Measurements from ENCODE around the gene CD48.

CD48 gene

DNA sequence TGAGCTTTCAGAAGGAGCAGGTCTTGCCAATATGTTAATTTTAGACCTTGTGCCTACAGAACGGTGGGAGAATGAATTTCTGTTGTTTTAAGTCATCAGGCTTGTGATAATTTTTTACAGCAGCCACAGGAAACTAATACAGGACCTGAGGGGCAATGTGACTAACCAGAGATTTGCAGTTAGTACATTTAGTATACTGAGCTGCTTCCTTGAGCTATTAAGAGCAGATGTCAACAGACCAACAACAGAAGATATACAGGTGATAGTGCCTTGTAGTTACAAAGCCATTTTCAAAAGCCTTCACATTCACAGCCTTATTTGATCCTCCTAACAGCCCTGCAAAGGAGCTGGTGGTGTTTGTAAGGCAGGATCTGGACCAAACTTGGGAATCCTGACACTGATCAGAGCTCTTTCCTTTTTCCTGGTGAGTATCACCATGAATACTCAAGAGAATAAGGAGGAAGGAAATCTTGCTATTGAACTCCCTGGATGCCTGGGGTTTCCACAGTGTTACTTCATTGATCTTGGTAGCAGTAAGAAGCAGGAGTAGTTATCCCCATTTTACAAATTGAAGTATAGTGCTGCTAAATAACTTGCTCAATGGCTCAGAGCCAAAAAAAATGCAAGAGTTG lies 60.1 kb downstream of the CD48 start:
- DNase-seq = no peak

DNA sequence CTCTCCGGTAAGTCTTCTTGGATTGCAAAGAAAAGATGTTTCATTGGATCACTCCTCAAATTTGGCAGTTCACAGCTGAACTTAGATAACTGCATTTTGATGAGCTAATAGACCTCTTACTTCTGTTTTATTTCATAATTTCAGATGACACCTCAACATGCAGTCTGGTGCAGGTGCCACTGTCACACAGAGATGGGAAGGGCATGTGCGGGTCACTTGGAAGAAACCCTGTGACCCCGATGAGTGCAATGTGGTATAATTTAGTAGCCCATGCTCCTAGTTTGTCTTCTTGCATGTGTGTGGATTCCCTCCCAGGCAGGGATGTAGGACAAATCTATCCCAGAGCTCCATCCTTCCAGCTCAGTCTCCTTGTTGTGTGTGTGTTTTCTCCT lies 64.3 kb downstream of the CD48 start:
- no peak for DNase-seq

DNA sequence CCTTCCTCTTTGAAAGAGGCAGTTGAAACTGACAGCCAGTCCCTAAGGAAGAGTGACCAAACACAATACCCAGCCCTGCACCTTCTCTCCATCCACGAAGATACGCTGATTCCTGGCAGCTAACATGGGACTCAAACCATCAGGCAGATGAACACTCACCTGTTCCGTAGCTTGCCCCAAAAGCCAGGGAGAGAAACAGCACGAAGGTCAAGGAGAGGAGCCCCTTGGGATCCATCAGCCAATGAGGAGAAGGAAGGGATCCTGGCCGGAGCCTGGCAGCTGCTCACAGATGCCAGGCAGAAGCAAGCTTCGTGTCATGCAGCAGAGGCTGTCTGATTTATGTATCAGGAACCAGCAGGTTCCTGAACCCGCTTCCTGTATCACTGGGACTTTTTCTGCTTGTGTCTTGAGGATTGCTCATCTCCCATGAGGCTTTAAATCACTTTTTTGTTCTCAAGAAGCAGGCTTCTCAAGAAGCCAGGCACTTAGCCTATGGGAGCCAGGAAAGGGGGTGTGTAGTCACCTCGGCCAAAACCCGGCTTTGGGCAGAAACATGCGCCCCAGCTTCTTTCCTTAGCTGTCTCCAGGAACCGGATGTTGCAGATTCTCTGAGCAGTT lies 64.8 kb downstream of the CD48 start, which contains the start of gene SLAMF1:
TSS of gene SLAMF1 (minus strand) at position 334 of the 618 bp plus-strand sequence. CDS start at position 235, 99 bp downstream.
- peak; percentile 54 for DNase-seq

DNA sequence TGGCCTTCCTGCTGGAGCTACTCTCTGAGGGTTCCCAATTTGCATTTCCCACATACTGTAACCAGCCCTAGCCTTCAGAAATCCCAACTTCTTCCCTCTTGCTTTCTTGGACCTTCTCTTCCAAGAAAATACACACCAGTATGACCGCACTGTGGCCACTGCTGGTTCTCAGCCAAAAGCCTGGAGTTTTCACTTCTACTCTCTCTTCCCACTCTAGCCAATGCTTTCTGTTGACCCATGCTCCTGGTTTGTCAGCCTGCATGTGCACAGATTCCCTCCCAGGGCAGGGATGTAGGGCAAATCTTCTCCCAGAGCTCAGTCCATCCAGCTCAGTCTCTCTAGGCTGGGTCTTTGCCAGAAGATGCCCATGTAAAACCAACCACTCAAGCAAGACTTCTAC lies 65.4 kb downstream of the CD48 start:
- no peak for DNase-seq

DNA sequence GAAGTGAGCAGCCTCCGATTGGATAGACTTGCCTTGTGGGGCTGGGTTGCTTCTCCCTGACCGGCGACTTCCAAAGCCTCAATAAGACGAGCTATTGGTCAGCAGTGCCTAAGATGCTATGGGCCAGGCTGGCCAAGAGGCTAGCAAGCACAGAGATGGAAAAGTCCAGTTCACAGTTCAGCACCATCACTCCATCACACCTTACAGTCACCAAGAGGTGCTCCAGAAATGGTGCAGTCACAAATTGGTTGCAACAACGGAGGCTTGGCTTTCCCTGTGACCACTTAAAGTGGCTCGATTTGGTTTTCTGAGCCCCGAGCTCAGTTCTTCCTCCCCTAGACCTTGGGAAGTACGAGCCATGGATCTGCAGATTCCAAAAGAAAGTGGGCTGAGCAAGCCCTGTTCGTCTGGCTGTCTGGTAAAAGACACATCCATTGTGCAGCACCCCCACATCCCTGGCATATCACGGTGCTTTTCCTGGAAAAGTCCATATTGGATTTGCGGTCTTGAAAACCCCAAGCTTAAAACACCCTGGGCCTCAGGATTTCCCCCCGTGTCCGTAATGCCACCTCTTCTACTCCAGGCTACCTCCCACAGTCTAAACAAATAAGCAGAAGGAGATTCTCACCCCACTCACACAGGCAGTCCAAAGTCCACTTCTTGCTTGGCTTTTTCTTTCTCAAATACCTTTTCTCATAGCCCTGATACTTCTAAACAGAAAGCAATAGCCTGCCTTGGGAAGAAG lies 66.1 kb downstream of the CD48 start:
- no peak for DNase-seq

DNA sequence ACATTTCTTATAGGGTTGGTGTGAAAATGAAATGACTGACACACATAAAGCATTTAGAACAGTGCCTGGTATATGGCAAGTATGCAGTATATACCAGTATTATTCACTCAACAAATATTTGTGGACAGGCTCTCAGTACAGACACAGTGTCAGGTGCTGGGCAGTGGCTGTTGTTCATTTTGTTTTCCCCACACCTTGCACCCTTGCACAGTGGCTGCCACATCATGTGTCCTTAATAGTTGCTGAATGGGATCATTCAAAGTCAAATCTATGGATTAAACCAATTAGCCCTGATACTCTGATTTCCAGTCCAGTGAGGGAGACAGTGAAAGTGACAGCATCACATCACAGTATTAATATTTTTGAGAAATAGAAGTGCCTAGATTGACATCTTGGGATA lies 67.2 kb downstream of the CD48 start:
- no peak for DNase-seq

DNA sequence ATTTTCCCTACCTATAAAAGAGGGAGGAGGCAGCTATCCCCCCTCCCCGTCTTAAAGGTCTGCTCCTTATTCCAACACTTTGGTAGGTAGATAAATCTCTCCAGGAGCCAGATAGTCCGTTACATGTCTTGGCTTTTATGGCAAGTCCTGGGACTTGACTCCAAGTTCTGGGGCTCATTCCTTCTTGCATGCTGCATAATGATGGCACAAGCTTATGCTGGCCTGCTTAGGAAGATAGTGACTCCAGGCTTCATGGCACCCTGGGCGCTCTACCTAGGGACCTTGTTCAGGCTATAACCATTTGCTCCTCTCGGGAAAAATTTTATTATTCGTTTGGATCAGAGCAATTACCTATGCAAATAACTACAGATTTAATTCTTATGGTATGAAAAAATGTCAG lies 68.5 kb downstream of the CD48 start:
- DNase-seq = no peak

DNA sequence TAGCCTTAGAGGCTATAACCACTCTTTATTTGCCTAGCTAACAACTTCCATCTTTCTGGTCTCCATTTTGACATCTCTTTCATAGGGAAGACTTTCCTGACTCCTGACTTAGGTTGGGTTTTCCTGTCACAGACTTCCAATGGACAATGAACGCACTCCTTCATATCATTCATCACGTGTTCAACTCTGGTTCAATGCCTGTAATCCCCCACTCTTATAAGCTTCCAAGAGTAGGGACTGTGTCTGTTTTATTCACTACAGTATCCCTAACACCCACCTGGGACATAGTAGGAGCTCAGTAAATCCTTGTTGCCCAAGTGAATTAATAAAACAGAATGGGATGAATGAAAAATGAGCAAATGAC lies 69.4 kb downstream of the CD48 start:
- no peak for DNase-seq

DNA sequence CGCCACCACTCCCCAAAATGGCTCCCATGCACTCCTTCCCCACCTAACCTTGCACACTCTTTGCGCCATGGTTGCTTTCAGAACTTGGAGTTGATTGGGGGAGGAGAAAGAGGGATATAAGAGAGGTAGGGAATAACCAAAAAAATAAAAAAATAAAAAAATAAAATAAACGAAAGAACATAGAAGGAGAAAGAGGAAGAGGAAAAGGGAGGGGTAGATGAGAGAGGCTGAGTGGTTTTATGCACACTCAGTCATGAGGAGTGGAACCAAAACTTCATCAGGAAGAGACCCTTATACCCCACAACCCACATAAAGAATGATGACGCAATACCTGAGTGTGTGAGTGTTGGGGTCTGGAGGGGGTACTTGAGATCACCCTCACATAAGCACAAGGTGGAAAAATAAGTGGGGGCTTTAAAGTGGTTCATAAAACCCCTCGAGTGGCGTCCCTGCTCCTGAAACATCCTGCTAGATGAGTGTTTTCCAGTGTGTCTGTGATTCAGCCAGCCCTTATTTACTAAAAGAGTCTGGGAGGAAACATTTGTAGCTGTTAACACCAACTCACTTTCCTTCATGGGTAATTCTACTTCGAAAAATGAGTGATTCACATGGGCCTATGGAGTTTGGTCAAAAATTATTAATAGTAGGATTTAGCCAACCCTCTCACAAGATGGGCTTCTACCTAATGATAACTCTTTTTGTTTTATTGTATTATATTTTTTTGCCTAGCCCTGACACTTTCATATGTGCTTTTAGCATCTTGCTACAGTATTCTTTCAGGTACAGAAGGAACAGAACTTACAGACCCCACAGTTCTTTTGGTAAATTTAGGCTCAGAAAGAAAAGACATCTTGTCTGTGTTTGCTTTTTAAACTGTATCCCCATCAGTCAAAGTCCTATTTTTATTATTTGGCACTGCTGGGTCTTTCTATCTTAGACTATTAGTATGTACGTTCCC lies 70.0 kb downstream of the CD48 start:
- DNase-seq = no peak

DNA sequence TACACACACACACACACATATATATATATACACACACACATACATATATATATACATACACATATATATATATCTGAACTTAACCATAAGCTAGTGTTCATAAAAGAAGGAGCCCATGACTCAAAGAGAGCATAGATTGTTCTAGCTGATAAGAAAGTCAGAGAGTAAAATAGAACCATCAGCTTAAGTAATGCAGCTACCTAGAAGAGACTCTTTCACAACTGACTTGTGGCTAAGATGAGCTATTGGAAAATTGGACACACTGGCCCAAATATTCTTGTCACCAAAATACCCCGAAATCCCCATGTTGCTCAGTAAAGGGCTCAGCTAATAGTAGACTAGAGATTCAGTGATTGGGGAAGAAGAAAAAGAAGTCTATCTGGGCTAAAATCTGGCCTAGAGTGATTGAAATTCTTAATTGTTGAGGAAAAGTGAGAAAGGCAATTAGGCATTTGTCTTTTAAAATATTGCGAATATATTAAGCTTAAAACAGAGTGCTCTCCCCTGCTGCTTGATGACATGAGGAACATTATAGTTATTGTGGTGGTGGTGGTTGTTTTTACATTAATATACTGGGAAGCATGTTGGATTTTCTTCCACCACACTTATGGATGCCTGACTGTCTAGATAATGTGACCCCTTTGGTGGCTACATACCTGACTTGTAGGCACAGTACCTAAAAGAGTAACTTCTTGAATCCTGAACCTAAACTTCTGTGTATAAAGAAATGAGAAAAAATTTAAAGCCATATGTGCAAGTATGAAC lies 71.1 kb downstream of the CD48 start:
- peak; percentile 56 for DNase-seq

DNA sequence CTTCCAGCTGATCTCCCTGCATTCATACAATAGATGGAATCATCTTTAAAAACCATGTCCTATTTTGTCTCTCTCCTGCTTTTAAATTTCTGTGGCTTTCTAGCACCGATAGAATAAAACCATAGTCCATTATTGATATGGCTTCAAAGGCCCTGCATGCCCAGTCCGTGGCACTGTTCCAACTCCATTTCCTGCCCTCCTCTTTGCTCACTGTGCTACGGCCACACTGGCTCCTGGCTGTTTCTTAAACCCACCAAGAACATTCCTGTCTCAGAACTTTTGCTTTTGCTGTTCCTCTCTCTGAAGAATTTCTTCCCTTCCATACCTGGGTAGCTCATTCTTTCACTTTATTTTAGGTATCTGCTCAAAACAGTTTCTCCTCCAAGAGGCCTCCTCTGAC lies 72.0 kb downstream of the CD48 start:
- DNase-seq = no peak

DNA sequence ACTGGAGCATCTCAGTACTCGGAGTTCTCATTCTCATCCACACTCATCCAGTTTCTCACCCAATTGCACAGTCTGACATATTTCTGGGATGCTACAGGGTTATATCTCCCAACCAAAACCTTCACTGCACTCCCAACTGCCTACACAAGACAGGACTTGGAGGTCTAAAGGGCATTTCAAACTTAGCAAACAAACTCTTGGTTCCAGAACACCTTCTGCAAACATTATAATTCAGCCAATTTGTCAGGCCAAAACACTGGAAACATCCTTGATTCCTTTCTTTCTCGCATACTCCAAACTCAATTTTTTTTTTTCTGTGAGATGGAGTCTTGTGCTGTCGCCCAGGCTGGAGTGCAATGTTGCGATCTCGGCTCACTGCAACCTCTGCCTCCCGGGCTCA lies 72.7 kb downstream of the CD48 start:
- no peak for DNase-seq

DNA sequence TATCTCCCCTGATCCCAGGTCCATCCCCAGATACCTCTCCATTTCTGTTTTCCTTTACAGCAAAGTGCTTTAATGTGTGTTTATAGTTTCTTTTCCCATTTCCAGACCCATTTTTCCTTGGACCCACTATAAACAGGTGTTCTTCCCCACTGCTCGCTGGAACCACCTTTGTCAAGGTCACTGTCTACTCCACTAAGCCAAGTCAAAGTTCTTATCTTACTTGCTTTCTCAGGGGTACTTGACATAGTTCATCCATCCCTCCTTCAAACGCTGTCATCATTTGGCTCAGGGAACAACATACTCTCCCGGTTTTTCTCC lies 73.1 kb downstream of the CD48 start:
- DNase-seq = no peak

DNA sequence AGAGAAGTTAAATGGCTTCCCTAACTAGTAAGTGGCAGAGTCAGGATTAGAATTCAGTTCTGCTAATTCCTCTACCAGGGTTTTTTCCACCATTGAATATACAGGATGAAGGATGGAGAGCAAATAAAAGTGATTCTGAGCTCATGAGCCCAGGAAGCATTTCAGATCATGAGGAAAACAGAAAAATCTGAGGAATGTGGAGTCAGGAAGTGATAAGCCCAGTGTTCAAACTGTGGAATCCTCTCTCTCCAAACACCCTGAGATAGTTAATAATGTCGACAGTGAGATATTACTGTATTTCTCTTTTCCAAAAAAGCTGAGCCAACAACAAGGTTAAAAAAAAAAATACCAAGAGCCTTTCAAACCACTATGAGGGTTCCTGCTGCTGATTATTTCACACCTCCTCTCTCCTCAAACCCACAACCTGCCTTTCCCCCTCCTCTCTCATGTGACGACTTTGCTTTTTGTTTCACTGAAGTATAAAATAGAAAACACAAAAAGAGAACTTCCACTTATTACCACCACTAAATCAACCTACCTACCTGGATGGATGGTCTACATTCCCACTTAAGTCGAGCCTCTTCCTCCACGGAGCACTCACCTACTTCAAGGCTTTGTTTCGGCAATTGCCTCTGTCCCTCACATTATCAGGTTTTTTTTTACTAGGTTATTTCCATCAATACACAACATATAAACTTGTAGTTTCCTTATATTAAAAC lies 73.6 kb downstream of the CD48 start:
- DNase-seq = peak; percentile 82

DNA sequence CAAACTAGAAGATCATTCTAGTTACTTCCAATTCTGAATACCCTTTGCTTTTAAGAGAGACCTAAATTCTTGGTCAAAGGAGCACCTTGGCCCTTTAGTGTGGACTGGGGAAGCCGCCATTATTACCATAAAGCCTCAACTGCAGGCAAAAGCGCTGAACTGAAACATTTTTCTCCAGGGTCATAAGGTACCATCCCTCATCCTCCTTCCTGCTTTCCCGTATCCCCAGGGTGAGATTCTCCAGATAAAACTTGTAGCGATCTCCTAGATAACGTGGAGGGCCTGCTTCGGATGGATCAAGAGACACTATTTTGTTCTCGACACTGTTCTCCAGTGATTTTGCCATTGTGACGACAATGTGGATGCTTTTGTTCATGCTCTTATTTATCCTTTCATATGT lies 74.6 kb downstream of the CD48 start:
- no peak for DNase-seq

DNA sequence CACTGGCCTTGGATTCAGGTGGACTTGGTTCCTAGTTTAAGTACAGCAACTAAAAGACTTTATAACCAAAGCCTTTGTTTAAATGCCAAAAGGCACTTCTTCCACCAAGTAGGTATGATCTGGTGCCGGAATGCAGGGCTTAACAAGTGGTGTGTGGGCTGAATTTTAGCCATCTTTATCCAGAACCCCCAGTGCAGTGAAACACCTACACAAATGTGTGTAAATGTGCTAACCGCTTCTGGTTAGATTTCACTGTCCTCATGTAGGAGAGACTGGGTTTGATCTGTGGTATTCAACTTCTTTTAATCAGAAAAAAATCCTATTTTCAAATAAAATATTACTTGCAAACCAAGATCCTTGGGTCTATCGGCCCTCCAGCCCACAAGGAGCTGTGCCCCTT lies 75.1 kb downstream of the CD48 start:
- no peak for DNase-seq

DNA sequence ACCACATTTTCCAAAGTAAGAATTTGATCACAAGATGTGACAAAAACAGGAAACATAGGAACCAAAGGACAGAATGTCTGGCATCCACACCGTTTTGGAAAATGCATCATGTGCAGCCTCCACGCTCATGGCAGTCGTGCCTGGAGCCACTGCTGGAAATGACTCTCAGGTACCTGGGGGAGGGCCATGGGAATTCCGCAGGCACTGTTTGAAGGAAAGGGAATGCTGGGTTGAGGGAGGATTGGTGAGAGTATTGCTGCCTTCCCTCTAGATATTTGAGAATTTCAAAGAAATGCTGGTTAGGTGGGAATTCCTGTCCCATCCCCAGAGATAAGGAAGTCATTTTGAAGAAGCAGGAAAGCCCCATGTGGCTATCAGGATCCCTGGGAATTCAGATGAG lies 75.5 kb downstream of the CD48 start:
- no peak for DNase-seq

DNA sequence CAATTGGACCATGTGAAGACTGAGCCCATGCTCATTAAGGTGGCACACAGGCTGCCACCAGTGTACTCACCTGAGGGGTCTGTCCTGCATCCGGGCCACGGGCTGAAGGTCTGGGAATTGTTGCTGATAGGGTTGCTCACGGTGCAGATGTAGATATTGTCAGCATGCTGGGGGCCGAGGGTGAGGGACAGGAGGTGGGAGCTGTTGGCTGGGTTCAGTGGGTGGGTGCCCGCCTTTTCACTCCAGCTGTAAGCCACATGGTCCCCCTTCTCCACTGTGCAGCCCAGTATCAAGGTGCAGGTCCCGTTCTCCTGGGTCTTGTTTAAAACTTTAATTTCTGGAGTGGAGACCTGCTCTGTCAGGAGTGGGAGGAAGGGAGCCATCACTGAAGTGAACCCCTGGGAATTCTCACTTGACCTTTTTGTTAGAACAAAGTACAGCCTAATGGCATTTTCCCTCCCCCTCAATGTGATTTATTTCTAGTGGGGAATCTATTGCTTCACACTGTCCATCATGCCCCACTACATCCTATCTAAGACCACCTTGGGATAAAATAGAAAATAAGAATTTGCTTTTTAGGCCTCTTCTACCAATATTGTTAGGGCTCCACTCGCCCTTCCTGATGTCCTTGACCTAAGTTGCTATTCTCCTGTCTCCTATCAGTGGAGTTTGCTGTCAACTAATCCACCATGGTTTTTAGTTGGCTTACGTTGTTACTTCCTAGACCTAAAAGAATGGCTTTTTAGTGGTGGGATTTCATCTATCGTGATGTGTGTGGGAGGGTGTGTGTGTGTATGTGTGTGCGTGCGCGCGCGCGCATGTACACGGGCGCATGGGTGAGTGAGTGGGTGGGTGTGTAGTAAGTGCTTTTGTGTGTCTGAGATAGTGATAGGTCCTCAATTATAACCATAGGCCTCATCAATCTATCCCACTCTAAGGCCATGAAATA lies 76.8 kb downstream of the CD48 start:
- no peak for DNase-seq

DNA sequence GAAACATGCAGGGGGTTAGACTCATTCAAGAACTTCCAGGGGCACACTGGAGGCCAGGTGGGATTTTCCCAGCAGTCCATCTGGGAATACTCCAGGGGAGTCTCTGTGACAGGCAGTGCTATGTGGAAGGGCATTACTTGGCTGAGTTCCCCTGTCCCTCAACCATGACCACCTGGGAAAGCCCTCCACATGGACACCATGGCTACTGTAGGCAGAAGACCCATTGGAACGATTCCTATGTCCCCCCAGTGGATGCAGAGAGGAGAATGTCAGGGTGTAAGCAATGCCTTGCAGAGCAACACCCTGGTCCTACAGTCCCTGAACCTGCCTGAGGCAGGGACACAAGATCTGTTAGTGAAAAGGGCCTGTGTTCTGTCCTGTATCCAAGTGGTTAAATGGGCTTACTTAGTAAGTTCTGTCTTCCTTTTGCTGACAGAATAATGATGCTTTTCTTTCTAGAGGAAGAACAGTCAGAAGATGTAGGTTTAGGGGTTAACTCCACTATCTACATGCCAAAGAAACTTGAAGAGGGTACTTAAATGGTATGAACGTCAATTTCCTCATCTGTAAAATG lies 78.2 kb downstream of the CD48 start:
- no peak for DNase-seq

DNA sequence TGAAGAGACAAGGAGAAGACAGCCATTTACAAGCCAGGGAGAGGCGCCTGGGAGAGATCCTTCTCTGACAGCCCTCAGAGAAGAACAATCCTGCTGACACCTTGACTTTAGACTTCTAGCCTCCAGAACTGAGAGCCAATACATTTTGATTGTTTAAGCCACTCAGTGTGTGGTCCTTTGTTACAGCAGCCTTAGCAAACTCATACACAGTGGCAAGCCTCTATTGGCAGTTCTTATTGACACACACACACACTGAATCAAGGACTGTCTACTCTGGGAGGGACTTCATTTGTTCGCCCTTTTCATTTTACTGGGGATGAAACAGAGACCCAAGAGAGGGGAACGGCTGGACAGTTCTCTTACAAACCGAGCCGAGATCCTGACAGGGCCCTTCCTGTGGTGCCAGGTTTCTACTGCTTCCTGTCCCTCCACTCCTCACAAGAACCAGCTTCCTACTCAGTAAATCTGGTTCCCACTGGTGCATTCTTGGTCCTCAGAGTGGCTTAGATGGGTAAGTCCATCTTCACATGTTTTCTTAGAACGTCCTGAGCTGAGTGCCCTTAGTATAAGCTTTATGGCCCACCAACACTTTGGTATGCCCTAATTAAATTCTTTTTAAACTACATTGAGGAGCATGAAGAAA lies 79.5 kb downstream of the CD48 start:
- no peak for DNase-seq

All from CD4-positive, alpha-beta T cell treated with Interleukin-12 subunit alpha and Interleukin-12 subunit beta, for 1 hour (primary cell).